D721Med (cell line): ENCODE data around the gene CDH13.

Source experiments
- DNase-seq: peaks from one replicate; pipeline ENCODE4 v3.0.0; 2011; ENCODE audit warnings: low spot score; ENCODE audit not compliant: insufficient read length
- FAIRE-seq: peaks from 2 replicates; lab custom pipeline; 2011; peaks lifted over from hg19 to GRCh38; lab: Jason Lieb, UNC
- CTCF ChIP-seq: IDR thresholded peaks from 2 replicates; pipeline ENCODE4 v1.5.1; 2012; ENCODE audit warnings: mild to moderate bottlenecking, control low read depth; ENCODE audit not compliant: insufficient read depth; ENCODE audit errors: missing control alignments

Gene CDH13

DNA sequence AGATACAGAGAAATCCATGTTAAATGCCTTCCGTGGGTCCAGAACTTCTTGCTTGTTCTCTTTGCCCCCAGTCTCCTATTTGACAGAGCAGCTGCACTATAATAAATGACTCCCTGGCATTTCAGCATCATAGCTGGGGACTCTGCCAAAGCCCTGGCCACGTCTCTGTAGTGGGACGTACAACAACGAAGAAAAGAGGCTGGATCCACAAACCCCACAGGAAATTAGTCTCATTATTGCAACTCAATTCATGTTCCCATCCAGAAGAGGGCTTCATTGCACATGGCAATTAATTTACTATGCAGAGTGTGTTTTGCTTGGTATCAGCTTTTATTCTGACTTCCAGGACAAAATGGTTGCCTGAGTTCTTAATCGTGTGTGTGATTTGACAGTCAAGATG is 121.3 kb downstream of the CDH13 start:
- DNase-seq (no peak), FAIRE-seq (no peak)
- no peak for TF ChIP-seq CTCF

DNA sequence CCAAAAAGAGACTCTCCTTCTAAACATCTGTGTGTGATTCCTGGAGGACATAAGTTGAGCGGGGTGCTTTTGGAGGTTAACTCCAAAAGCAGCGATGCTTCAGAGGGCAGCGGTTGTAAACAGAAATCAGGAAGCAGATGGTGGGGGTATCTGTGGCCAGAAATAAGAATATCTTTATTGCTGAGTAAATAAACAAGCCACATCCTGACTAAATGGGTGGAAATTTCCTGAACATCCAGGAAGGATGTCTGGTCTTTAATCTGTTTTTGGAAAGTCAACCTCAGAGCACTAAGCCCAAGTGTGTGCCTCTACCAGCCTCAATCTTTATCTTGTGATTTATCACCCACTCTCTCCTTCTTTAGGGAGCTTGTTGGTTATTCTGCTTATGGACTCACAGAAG is 123.3 kb downstream of the CDH13 start:
- no peak for TF ChIP-seq CTCF
- FAIRE-seq (no peak), DNase-seq (no peak)

GRCh38 chr16:82751020-82751419 is 124.3 kb downstream of the CDH13 start:
- FAIRE-seq: no peak
- no peak for TF ChIP-seq CTCF
- no peak for DNase-seq

- no peak for TF ChIP-seq CTCF
- FAIRE-seq (no peak), DNase-seq (no peak)
Observed at GRCh38 chr16:82752172-82752571, 125.4 kb downstream of the CDH13 start.

- no peak for TF ChIP-seq CTCF
- DNase-seq: no peak
- FAIRE-seq: no peak
Observed at GRCh38 chr16:82753821-82754220, 127.1 kb downstream of the CDH13 start.

DNA sequence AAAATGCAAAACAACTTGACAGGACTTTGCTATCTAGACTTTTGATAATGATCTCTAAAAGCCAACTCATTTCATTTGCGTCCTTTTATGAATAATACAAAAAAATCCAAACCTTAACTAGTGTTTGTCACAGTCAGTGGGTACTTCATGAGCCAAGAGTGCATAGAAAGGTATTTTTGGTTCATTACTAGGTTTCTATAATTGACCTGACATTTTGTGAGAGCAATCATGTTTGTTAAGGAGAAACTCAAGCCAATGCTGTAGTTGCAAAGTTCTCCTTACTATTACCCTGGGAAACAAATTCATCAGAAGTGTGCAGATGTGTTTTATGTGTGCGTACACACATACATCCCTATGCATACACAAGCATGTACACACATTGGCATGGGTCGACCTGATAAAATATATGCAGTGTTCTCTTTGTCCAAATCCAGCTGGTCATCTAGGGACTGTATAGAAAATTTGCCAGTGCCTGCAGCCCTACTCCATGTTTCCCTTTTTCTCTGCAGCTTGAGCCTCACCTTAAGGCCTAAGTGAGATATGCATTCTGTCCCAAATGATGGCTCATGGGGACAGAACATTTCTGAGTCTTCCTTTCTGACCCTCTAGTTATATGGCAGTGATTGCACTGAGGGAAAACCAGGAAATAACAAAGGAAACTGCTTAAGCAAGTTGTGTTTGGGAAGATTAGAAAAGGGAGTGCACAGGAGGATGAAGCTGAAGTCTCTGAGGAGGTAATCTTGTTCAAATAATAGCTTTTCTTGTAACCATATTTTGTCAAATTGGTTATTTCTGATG is 128.1 kb downstream of the CDH13 start:
- DNase-seq (no peak), FAIRE-seq (no peak)
- TF ChIP-seq CTCF: no peak

DNA sequence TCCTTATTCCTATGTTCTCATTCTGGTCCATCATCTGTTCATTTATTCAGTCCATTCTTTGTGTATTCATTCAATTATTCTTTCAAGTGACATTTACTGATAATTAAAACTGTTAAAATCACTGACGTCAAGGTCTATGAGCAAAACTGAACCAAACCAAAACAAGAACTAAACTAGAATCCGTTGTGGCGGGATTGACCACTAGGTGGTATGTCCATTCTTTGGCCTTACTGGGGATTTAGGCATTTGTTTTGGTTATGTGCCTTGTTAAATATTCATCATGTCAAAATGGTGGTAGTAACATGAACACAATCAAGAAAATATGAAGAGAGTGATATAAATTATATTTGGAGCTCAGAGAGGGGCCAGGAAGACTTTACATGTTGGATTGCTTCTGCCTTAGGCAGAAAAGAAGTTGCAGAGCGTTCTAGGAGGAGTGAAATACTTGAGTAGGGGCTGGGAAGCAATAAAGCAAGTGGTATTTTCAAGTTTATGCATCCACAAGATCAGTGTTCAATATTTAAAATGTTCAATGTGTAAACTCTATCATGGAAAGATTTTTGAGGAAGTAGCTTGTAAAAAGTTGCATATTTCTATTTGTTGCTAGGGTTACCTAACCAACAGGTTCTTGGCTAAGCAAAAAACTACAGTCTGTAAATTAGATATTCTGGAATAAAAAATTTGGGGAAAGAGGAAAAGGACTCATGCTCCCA is 129.0 kb downstream of the CDH13 start:
- FAIRE-seq (no peak), DNase-seq (no peak)
- no peak for TF ChIP-seq CTCF
